AG09309 (cell line): ENCODE results near the gene MAP2K6.

Experiments used
- DNase-seq: peaks from one replicate; pipeline ENCODE4 v3.0.0-alpha.2; 2010; ENCODE audit warnings: low read depth
- H3K4me3 ChIP-seq: 2 replicates; pipeline ENCODE4 v1.5.1; 2011; ENCODE audit warnings: mild to moderate bottlenecking, low read depth, low read length, moderate library complexity; ENCODE audit not compliant: control insufficient read depth
- TF ChIP-seq, protein P1 (sequence below): IDR thresholded peaks from 2 replicates; pipeline ENCODE4 v1.5.1; 2011; ENCODE audit warnings: mild to moderate bottlenecking, low read depth, low read length, inconsistent platforms; ENCODE audit not compliant: insufficient read depth, control insufficient read depth; ENCODE audit errors: missing control alignments

The MAP2K6 gene

DNA sequence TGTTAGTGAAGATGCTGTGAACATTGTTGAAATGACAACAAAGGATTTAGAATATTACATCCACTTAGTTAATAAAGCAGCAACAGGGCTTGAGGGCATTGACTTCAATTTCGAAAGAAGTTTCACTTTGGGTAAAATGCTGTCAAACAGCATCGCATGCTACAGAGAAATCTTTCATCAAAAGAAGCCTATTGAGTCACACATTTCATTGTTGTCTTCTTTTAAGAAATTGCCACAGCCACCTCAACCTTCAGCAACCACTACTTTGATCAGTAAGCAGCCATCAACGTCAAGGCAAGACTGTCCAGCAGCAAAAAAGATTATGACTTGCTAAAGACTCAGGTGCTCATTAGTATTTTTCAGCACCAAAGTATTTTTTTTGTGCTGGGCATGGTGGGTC, 13.2 kb upstream of the MAP2K6 start:
- H3K4me3 ChIP-seq: no peak overlapping the region
- TF ChIP-seq, protein P1, sequence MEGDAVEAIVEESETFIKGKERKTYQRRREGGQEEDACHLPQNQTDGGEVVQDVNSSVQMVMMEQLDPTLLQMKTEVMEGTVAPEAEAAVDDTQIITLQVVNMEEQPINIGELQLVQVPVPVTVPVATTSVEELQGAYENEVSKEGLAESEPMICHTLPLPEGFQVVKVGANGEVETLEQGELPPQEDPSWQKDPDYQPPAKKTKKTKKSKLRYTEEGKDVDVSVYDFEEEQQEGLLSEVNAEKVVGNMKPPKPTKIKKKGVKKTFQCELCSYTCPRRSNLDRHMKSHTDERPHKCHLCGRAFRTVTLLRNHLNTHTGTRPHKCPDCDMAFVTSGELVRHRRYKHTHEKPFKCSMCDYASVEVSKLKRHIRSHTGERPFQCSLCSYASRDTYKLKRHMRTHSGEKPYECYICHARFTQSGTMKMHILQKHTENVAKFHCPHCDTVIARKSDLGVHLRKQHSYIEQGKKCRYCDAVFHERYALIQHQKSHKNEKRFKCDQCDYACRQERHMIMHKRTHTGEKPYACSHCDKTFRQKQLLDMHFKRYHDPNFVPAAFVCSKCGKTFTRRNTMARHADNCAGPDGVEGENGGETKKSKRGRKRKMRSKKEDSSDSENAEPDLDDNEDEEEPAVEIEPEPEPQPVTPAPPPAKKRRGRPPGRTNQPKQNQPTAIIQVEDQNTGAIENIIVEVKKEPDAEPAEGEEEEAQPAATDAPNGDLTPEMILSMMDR: no peak
- no peak for DNase-seq

DNA sequence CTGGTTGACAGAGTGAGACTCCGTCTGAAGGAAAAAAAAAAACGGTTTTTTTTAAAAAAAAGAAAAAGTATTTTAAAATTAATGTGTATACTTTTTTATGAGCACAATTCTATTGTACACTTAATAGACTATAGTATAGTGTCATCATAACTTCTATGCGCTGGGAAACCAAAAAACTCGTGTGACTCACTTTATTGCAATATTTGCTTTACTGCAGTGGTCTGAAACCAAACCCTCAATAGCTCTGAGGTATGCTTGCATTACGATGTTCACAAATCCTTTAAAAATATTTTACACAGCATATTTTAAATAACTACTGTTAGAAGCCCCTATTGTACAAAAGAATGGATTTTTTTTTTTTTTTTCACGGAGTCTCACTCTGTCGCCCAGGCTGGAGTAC, 12.4 kb upstream of the MAP2K6 start:
- DNase-seq: no peak
- TF ChIP-seq, protein P1: no peak
- H3K4me3 ChIP-seq: no peak overlapping the region

DNA sequence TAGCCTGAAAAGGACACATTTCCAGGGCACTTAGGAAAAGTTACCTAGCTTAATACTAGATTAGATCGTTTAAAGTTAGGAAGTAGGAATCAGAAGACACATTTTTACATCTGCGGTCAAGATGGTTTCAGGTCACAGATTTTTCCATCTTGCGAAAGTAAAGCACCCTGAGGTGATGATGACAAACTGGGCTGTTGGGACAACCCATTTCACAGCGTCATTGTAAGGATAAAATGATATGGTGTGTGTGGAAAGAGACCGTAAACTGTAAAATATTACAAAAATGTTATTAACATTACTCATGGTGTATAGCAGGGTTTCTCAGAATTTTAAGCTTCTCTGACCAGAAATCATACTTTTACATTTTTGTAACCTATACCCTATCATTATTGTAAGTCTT, 10.1 kb upstream of the MAP2K6 start:
- no peak for DNase-seq
- TF ChIP-seq, protein P1: no peak
- no peak overlapping the region for H3K4me3 ChIP-seq

DNA sequence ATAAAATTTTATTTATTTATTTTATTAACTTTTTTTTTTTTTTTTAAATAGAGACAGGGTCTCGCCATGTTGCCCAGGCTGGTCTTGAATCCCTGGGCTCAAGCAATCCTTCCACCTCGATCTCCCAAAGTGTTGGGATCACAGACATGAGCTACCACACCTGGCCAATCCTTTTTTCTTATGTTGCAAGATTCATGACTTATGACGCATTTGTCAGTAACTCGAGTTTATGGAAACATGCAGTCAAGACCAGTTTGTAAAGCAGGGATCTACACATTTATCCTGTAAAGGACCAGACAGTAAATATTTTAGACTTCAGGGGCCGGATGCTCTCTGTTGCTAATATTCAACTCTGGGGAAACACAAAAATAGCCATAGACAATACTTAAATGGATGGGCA, 9.4 kb upstream of the MAP2K6 start:
- H3K4me3 ChIP-seq: no peak overlapping the region
- no peak for DNase-seq
- TF ChIP-seq, protein P1: no peak

DNA sequence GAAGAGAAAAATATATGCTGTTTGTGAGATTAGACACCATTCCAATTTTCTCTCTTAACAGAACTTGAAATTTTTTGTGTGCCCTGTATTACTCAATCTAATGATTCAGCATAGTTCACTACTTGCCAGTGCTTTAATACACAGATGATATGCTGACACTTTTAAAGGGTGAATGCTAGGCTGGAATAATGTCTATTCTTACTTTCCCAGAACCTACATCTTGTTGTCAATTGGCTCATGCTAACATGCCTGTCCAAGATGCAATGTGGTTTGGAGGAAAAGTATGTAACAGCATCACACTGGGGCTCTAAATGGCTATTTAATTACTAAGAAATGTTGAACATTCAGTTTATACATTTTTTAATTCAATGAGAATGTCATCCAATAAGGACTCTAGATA, 7.6 kb upstream of the MAP2K6 start:
- no peak for DNase-seq
- no peak overlapping the region for H3K4me3 ChIP-seq
- TF ChIP-seq, protein P1: no peak

DNA sequence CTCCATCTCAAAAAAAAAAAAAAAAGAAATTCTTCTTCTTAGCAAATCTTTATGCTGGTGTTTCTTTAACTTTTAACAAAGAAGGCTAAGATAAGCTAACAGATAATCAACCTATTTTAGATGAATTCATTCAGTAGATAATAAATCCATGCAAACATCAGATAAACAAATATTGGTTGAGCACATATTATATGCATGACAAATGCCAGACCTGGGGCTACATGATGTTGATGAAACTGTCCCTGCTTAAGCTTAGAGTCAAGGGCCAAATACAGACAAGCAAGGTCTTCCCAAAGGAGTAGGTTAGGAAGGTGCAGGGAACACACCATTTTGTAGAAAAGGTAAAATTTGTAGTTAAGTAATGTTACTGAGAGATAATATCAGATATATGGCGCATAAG, 6.7 kb upstream of the MAP2K6 start:
- no peak overlapping the region for H3K4me3 ChIP-seq
- TF ChIP-seq, protein P1: no peak
- no peak for DNase-seq

DNA sequence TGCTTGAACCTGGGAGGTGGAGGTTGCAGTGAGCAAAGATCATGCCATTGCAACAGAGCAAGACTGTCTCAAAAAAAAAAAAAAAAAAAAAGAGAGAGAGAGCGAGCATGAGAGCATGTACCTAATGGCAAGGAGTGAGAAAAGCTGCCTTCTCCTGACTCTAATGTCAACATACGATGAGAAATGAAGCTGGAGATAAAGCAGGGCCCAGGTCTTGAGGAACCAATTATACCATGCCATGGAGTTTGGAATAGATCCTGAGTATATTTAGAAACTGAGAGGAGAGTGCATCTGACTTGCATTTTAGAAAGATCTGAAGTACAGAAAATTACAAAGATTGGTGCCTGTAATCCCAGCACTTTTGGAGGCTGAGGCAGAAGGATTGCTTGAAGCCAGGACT, 3.8 kb upstream of the MAP2K6 start:
- H3K4me3 ChIP-seq: no peak overlapping the region
- no peak for DNase-seq
- TF ChIP-seq, protein P1: no peak
